GM18858 (cell line): ENCODE measurements around the gene PLCL2.
"Not testable (repeated sequence)": the region's sequence is repeated elsewhere in the genome, so short reads cannot be mapped to it uniquely, and the experiment has no call there.

ENCODE experiments used
- ATAC-seq: cut with Tn5 transposase; IDR thresholded peaks from one replicate; pipeline ENCODE4 v1.9.1; 2021; ENCODE audit not compliant: unreplicated experiment

PLCL2 gene

GRCh38 chr3:17070161-17070959 lies 185.6 kb downstream of the PLCL2 start:
- ATAC-seq, result no peak

- no peak for ATAC-seq
Observed at GRCh38 chr3:17074559-17074958, 189.8 kb downstream of the PLCL2 start.

GRCh38 chr3:17075358-17075757 lies 190.6 kb downstream of the PLCL2 start:
- ATAC-seq, result no peak

- ATAC-seq, result no peak
Observed at GRCh38 chr3:17075907-17076306, 191.2 kb downstream of the PLCL2 start.

- ATAC-seq, result no peak
Observed at GRCh38 chr3:17076940-17077605, 192.3 kb downstream of the PLCL2 start.

- ATAC-seq, result no peak
Observed at GRCh38 chr3:17077606-17078005, 192.9 kb downstream of the PLCL2 start.

GRCh38 chr3:17078926-17079465 lies 194.2 kb downstream of the PLCL2 start:
- ATAC-seq, result no peak

- no peak for ATAC-seq
Observed at GRCh38 chr3:17079933-17080332, 195.2 kb downstream of the PLCL2 start.

- ATAC-seq, result no peak
Observed at GRCh38 chr3:17081520-17081919, 196.8 kb downstream of the PLCL2 start.

GRCh38 chr3:17087509-17087908 lies 202.8 kb downstream of the PLCL2 start:
- ATAC-seq, result no peak

GRCh38 chr3:17088017-17088416 lies 203.3 kb downstream of the PLCL2 start:
- no peak for ATAC-seq

GRCh38 chr3:17088602-17089313 lies 204.0 kb downstream of the PLCL2 start:
- no peak for ATAC-seq

- no peak for ATAC-seq
Observed at GRCh38 chr3:17089314-17089700, 204.6 kb downstream of the PLCL2 start.

GRCh38 chr3:17090280-17090983 lies 205.7 kb downstream of the PLCL2 start:
- no peak for ATAC-seq

GRCh38 chr3:17091910-17092582 lies 207.3 kb downstream of the PLCL2 start:
- no peak for ATAC-seq

- ATAC-seq, result no peak
Observed at GRCh38 chr3:17092583-17092933, 207.8 kb downstream of the PLCL2 start.

GRCh38 chr3:17094551-17094950 lies 209.8 kb downstream of the PLCL2 start:
- ATAC-seq, result no peak

GRCh38 chr3:17103579-17103978 lies 218.8 kb downstream of the PLCL2 start:
- no peak for ATAC-seq

- not testable (repeated sequence) for ATAC-seq
Observed at GRCh38 chr3:17106801-17107200, 222.0 kb downstream of the PLCL2 start.

GRCh38 chr3:17110660-17111396 lies 226.1 kb downstream of the PLCL2 start:
- ATAC-seq, result peak; percentile 59
